HepG2 (cell line): ENCODE data around the gene TICAM2. TPM values are rescaled to one million over a fixed set of nuclear protein-coding genes. Genes with fewer than 3 reads are reported as not detected.
A peak's percentile ranks its signal among the peaks of the same experiment; 100 is the strongest.

Experiments used
- ARID4A ChIP-seq: sonication (generic); formaldehyde crosslinking; IDR thresholded peaks from 2 replicates; pipeline ENCODE4 v1.5.0; 2020; ENCODE audit warnings: mild to moderate bottlenecking, missing genetic modification reagents, borderline replicate concordance
- ASH2L ChIP-seq: fragments of 300-600, 200-600 bp; sonication (generic); IDR thresholded peaks from 2 replicates; pipeline ENCODE4 v1.7.0; 2017; ENCODE audit warnings: low read depth, mild to moderate bottlenecking, moderate library complexity, mixed read lengths, low read length; ENCODE audit not compliant: insufficient read length
- CEBPG ChIP-seq: IDR thresholded peaks from 2 replicates; pipeline ENCODE4 v1.6.1; 2016
- DZIP1 ChIP-seq: sonication (generic); formaldehyde crosslinking; IDR thresholded peaks from 2 replicates; pipeline ENCODE4 v1.5.0; 2020; ENCODE audit warnings: mild to moderate bottlenecking, missing genetic modification reagents
- FOXA3 ChIP-seq: IDR thresholded peaks from 2 replicates; pipeline ENCODE4 v1.6.1; 2016; ENCODE audit warnings: missing genetic modification reagents, missing compliant biosample characterization
- HINFP ChIP-seq: sonication (generic); formaldehyde crosslinking; IDR thresholded peaks from 2 replicates; pipeline ENCODE4 v1.4.0; 2020; ENCODE audit warnings: low read depth, mild to moderate bottlenecking, missing genetic modification reagents
- MTF2 ChIP-seq: sonication (generic); formaldehyde crosslinking; IDR thresholded peaks from 2 replicates; pipeline ENCODE4 v1.5.0; 2020; ENCODE audit warnings: missing genetic modification reagents, borderline replicate concordance
- MXD3 ChIP-seq: IDR thresholded peaks from 2 replicates; pipeline ENCODE4 v1.6.1; 2016; ENCODE audit warnings: mild to moderate bottlenecking, missing biosample characterization, missing genetic modification reagents
- PPARG ChIP-seq: conservative IDR thresholded peaks from 2 replicates; pipeline ENCODE4 v1.6.1; 2016; ENCODE audit warnings: missing biosample characterization, missing genetic modification reagents
- REL ChIP-seq: sonication (generic); formaldehyde crosslinking; conservative IDR thresholded peaks from 2 replicates; pipeline ENCODE4 v1.8.0; 2022; ENCODE audit warnings: mild to moderate bottlenecking, missing genetic modification reagents, moderate library complexity
- SIN3A ChIP-seq: IDR thresholded peaks from 2 replicates; pipeline ENCODE4 v1.6.1; 2011; ENCODE audit warnings: low read depth, mild to moderate bottlenecking, control low read depth, low read length, borderline replicate concordance
- SOX5 ChIP-seq: IDR thresholded peaks from 2 replicates; pipeline ENCODE4 v1.6.1; 2016; ENCODE audit warnings: borderline replicate concordance
- ZBTB20 ChIP-seq: sonication (generic); formaldehyde crosslinking; IDR thresholded peaks from 2 replicates; pipeline ENCODE4 v1.8.1; 2023; ENCODE audit warnings: missing genetic modification reagents, low read depth, mild to moderate bottlenecking, borderline replicate concordance
- ZEB1 ChIP-seq: IDR thresholded peaks from 2 replicates; pipeline ENCODE4 v1.6.1; 2012; ENCODE audit warnings: mild to moderate bottlenecking, low read depth, inconsistent platforms; ENCODE audit not compliant: insufficient replicate concordance
- ZNF574 ChIP-seq: sonication (generic); formaldehyde crosslinking; IDR thresholded peaks from 2 replicates; pipeline ENCODE4 v1.4.0; 2020; ENCODE audit warnings: missing genetic modification reagents
- ZNF629 ChIP-seq: sonication (generic); formaldehyde crosslinking; conservative IDR thresholded peaks from 2 replicates; pipeline ENCODE4 v1.5.0; 2020; ENCODE audit warnings: missing genetic modification reagents
- ZNF792 ChIP-seq: IDR thresholded peaks from 2 replicates; pipeline ENCODE4 v1.6.1; 2016
- polyA plus RNA-seq, 8 experiments: library from polyadenylated mRNA; depleted of rRNA in 3 of 8; stranded (reverse) in 7 of 8; unstranded in 1 of 8; fragments of >200 nt; fragmentation: Illumina TruSeq in 4 of 8; extraction: Trizol in 4 of 8; gene quantifications; 2 replicates each; pipeline versions ENCODE4 v1.2.1 to v1.2.3, GENCODE V29; 2011 to 2016; ENCODE audit warnings: low read depth in 4 of 8, missing spikeins in 1 of 8, mixed read lengths in 1 of 8; ENCODE audit not compliant: insufficient read depth in 1 of 8
- total RNA-seq, 5 experiments: library from RNA; depleted of rRNA; stranded (reverse); fragments of >200 nt; fragmentation: Illumina TruSeq; extraction: Trizol; gene quantifications; 2 replicates each; pipeline ENCODE4 v1.2.3, GENCODE V29; 2016; ENCODE audit warnings: low read depth in 1 of 5

Gene TICAM2
- total and polyA plus RNA-seq, 2 of the 13 experiments (the other 11 are each of a cell fraction or from before 2014, with no cell fraction given), result 0.04 TPM; not detected in 1

GRCh38 chr5:115543365-115544042, 58.8 kb downstream of the TICAM2 start (continued):
- TF ChIP-seq ZNF574 (no peak), ARID4A (CRISPR knock-in tag) (peak; percentile 56; the same call in 1 of the 2 replicates), ZNF629 (CRISPR knock-in tag) (0 out of 2 replicates have a peak, but pooled peaks have one; percentile 30), ASH2L (peak; percentile 51), REL (no peak), SOX5 (peak; percentile 36; the same call in 1 of the 2 replicates), MTF2 (CRISPR knock-in tag) (no peak), DZIP1 (CRISPR knock-in tag) (no peak), ZNF792 (0 out of 2 replicates have a peak, but pooled peaks have one; percentile 47), CEBPG (CRISPR knock-in tag) (0 out of 2 replicates have a peak, but pooled peaks have one; percentile 22), MXD3 (no peak), HINFP (CRISPR knock-in tag) (no peak), ZEB1 (peak; percentile 48), PPARG (CRISPR knock-in tag) (0 out of 2 replicates have a peak, but pooled peaks have one; percentile 15), SIN3A (peak; percentile 24; the same call in 1 of the 2 replicates), FOXA3 (CRISPR knock-in tag) (peak; percentile 57), ZBTB20 (CRISPR knock-in tag) (no peak)
